Measurements from ENCODE around the gene POLD4. TPM values are rescaled to one million over a fixed set of nuclear protein-coding genes. Genes with fewer than 3 reads are reported as not detected.

Gene POLD4
- total RNA-seq, 1 experiment from 2014 or later, result 19.5 TPM

- Histone ChIP-seq H4K5ac (ENCODE audit: insufficient read length, low read depth, low read length) (no peak overlapping the region), H2BK12ac (ENCODE audit: insufficient read length, low read depth, low read length) (no peak overlapping the region), H3K23ac (ENCODE audit: insufficient read length, low read depth, low read length) (no peak overlapping the region), H3K79me1 (ENCODE audit: insufficient read depth, low read depth, low read length, poor library complexity, severe bottlenecking) (no peaks in the 10 kb centered on the region), H3K4ac (ENCODE audit: low read depth, low read length) (no peak overlapping the region), H2BK5ac (ENCODE audit: insufficient read length, low read length) (no peak overlapping the region), H2BK15ac (ENCODE audit: low read depth, low read length) (no peak overlapping the region), H3K27ac (ENCODE audit: insufficient read length, low read depth, low read length) (no peak overlapping the region), H3K27me3 (ENCODE audit: insufficient read depth, low read length) (no peaks in the 10 kb centered on the region), H3K4me1 (ENCODE audit: insufficient read depth, low read length) (no peaks in the 10 kb centered on the region), H3K56ac (ENCODE audit: insufficient read length, low read depth, low read length) (no peak overlapping the region), H2BK20ac (ENCODE audit: low read depth, low read length, poor library complexity, severe bottlenecking) (no peak overlapping the region), H3K79me2 (ENCODE audit: insufficient read depth, low read length) (no peaks in the 10 kb centered on the region), H3K9ac (ENCODE audit: extremely low read depth, insufficient read length, low read length) (no peak overlapping the region), H2AK5ac (ENCODE audit: insufficient read length, low read length) (no peak overlapping the region), H3K4me2 (ENCODE audit: insufficient read depth, insufficient read length, low read length) (no peak overlapping the region), H4K8ac (replicated peaks; ENCODE audit: insufficient read length, low read depth, low read length) (no peak overlapping the region), H3K14ac (ENCODE audit: insufficient read depth, low read length) (no peak overlapping the region), H3K18ac (ENCODE audit: insufficient read length, low read depth, low read length) (no peak overlapping the region), H2AFZ (ENCODE audit: low read length) (no peak overlapping the region), H2BK120ac (ENCODE audit: low read depth, low read length, poor library complexity, severe bottlenecking) (no peak overlapping the region), H3K23me2 (ENCODE audit: insufficient read length, low read depth, low read length, poor library complexity, severe bottlenecking) (peaks cover 12% of the 10 kb centered on the region), H3K9me3 (ENCODE audit: control insufficient read depth, low read depth, low read length) (no peaks in the 10 kb centered on the region), H3T11ph (ENCODE audit: low read length) (no peak overlapping the region), H4K20me1 (ENCODE audit: control insufficient read depth, insufficient read depth, insufficient read length) (no peaks in the 10 kb centered on the region), H4K91ac (ENCODE audit: insufficient read length, low read depth, low read length) (no peak overlapping the region)
- H3K4me1 Mint-ChIP-seq, result peaks cover 5 to 8% of the 10 kb centered on the region in 2 experiments
- H3K27me3 Mint-ChIP-seq (ENCODE audit: low read depth), result peaks cover 6% of the 10 kb centered on the region
- no peak overlapping the region for H3K27ac Mint-ChIP-seq
- WGBS (ENCODE audit: extremely low coverage, insufficient read length, low lambda C conversion rate), result no CpG with 5 or more reads among the region's 12 CpGs
- H3K4me3 Mint-ChIP-seq, result no peak overlapping the region
- peaks cover 0 to 23% (median 8%) of the 10 kb centered on the region in 3 experiments; a peak in 4 of 7 replicates for H3K36me3 Mint-ChIP-seq (ENCODE audit: insufficient read depth in 1 of 3, low read depth in 3 of 3)
- TF ChIP-seq CTCF (conservative IDR thresholded peaks at IDR 0.05), result no peak
- H3K9me3 Mint-ChIP-seq, result no peaks in the 10 kb centered on the region
- no peak for DNase-seq
Measured at GRCh38 chr11:67307545-67308001, 45.8 kb downstream of the POLD4 start.

Data from H9 (cell line).